Measurements from ENCODE around the gene TRIM32.

TRIM32 gene

DNA sequence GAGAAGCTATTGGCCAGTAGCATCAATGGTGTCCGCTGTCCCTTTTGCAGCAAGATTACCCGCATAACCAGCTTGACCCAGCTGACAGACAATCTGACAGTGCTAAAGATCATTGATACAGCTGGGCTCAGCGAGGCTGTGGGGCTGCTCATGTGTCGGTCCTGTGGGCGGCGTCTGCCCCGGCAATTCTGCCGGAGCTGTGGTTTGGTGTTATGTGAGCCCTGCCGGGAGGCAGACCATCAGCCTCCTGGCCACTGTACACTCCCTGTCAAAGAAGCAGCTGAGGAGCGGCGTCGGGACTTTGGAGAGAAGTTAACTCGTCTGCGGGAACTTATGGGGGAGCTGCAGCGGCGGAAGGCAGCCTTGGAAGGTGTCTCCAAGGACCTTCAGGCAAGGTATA is 10.8 kb downstream of the TRIM32 start:
- no peak for ATAC-seq
- TF ChIP-seq RARB (CRISPR knock-in tag; IDR thresholded peaks at IDR 0.05): no peak
- TF ChIP-seq, protein P1, sequence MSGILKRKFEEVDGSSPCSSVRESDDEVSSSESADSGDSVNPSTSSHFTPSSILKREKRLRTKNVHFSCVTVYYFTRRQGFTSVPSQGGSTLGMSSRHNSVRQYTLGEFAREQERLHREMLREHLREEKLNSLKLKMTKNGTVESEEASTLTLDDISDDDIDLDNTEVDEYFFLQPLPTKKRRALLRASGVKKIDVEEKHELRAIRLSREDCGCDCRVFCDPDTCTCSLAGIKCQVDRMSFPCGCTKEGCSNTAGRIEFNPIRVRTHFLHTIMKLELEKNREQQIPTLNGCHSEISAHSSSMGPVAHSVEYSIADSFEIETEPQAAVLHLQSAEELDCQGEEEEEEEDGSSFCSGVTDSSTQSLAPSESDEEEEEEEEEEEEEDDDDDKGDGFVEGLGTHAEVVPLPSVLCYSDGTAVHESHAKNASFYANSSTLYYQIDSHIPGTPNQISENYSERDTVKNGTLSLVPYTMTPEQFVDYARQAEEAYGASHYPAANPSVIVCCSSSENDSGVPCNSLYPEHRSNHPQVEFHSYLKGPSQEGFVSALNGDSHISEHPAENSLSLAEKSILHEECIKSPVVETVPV (CRISPR knock-in tag; IDR thresholded peaks at IDR 0.05): no peak
- TF ChIP-seq TCF4 (CRISPR knock-in tag; IDR thresholded peaks at IDR 0.05; ENCODE audit: borderline replicate concordance): no peak
- no peak for TF ChIP-seq BACH2 (CRISPR knock-in tag; IDR thresholded peaks at IDR 0.05; ENCODE audit: borderline replicate concordance)
- TF ChIP-seq ZNF8 (CRISPR knock-in tag; IDR thresholded peaks at IDR 0.05): no peak
- TF ChIP-seq ZNF70 (CRISPR knock-in tag; IDR thresholded peaks at IDR 0.05): no peak
- no peak for TF ChIP-seq GLIS3 (CRISPR knock-in tag; IDR thresholded peaks at IDR 0.05)
- no peak for TF ChIP-seq ARNTL (CRISPR knock-in tag; IDR thresholded peaks at IDR 0.05; ENCODE audit: borderline replicate concordance, low read depth)
- TF ChIP-seq ISL1 (CRISPR knock-in tag; IDR thresholded peaks at IDR 0.05): no peak
- no peak for TF ChIP-seq OSR1 (CRISPR knock-in tag; IDR thresholded peaks at IDR 0.05)
- no peak for TF ChIP-seq ZFP30 (CRISPR knock-in tag; IDR thresholded peaks at IDR 0.05)
- TF ChIP-seq TOX (CRISPR knock-in tag; IDR thresholded peaks at IDR 0.05; ENCODE audit: borderline replicate concordance): no peak
- TF ChIP-seq PPARA (CRISPR knock-in tag; IDR thresholded peaks at IDR 0.05; ENCODE audit: borderline replicate concordance): no peak
- no peak for TF ChIP-seq ZC3H10 (CRISPR knock-in tag; IDR thresholded peaks at IDR 0.05)
- no peak for TF ChIP-seq CSDC2 (CRISPR knock-in tag; IDR thresholded peaks at IDR 0.05)
- TF ChIP-seq, protein P2, sequence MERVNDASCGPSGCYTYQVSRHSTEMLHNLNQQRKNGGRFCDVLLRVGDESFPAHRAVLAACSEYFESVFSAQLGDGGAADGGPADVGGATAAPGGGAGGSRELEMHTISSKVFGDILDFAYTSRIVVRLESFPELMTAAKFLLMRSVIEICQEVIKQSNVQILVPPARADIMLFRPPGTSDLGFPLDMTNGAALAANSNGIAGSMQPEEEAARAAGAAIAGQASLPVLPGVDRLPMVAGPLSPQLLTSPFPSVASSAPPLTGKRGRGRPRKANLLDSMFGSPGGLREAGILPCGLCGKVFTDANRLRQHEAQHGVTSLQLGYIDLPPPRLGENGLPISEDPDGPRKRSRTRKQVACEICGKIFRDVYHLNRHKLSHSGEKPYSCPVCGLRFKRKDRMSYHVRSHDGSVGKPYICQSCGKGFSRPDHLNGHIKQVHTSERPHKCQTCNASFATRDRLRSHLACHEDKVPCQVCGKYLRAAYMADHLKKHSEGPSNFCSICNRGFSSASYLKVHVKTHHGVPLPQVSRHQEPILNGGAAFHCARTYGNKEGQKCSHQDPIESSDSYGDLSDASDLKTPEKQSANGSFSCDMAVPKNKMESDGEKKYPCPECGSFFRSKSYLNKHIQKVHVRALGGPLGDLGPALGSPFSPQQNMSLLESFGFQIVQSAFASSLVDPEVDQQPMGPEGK (CRISPR knock-in tag; IDR thresholded peaks at IDR 0.05; ENCODE audit: borderline replicate concordance): no peak
- TF ChIP-seq, protein P3, sequence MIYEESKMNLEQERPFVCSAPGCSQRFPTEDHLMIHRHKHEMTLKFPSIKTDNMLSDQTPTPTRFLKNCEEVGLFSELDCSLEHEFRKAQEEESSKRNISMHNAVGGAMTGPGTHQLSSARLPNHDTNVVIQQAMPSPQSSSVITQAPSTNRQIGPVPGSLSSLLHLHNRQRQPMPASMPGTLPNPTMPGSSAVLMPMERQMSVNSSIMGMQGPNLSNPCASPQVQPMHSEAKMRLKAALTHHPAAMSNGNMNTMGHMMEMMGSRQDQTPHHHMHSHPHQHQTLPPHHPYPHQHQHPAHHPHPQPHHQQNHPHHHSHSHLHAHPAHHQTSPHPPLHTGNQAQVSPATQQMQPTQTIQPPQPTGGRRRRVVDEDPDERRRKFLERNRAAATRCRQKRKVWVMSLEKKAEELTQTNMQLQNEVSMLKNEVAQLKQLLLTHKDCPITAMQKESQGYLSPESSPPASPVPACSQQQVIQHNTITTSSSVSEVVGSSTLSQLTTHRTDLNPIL (CRISPR knock-in tag; IDR thresholded peaks at IDR 0.05; ENCODE audit: low read depth): no peak

DNA sequence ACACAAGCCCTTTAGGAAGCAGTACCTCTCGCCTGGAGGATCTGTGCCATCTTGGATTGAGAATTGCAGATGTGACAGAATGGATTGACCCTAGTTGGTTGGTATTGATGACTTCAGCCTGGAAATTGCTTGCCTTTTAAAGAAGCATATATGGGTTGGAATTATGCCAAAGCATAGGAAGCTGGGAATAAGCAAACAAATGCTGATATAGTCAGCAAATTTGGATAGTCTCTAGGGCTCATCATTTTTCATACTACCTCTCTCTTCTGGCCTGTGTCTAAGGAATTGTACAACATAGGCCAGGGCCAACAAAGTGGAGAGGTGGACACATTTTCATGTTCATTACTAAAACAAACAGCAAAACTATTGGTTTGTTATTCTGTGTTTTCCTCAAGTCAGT is 13.2 kb downstream of the TRIM32 start:
- no peak for ATAC-seq
- no peak for TF ChIP-seq TOX (CRISPR knock-in tag; IDR thresholded peaks at IDR 0.05; ENCODE audit: borderline replicate concordance)
- TF ChIP-seq, protein P2 (CRISPR knock-in tag; IDR thresholded peaks at IDR 0.05; ENCODE audit: borderline replicate concordance): no peak
- no peak for TF ChIP-seq ZC3H10 (CRISPR knock-in tag; IDR thresholded peaks at IDR 0.05)
- TF ChIP-seq, protein P1 (CRISPR knock-in tag; IDR thresholded peaks at IDR 0.05): no peak
- TF ChIP-seq, protein P4, sequence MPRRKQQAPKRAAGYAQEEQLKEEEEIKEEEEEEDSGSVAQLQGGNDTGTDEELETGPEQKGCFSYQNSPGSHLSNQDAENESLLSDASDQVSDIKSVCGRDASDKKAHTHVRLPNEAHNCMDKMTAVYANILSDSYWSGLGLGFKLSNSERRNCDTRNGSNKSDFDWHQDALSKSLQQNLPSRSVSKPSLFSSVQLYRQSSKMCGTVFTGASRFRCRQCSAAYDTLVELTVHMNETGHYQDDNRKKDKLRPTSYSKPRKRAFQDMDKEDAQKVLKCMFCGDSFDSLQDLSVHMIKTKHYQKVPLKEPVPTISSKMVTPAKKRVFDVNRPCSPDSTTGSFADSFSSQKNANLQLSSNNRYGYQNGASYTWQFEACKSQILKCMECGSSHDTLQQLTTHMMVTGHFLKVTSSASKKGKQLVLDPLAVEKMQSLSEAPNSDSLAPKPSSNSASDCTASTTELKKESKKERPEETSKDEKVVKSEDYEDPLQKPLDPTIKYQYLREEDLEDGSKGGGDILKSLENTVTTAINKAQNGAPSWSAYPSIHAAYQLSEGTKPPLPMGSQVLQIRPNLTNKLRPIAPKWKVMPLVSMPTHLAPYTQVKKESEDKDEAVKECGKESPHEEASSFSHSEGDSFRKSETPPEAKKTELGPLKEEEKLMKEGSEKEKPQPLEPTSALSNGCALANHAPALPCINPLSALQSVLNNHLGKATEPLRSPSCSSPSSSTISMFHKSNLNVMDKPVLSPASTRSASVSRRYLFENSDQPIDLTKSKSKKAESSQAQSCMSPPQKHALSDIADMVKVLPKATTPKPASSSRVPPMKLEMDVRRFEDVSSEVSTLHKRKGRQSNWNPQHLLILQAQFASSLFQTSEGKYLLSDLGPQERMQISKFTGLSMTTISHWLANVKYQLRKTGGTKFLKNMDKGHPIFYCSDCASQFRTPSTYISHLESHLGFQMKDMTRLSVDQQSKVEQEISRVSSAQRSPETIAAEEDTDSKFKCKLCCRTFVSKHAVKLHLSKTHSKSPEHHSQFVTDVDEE (CRISPR knock-in tag; IDR thresholded peaks at IDR 0.05): no peak
- TF ChIP-seq ISL1 (CRISPR knock-in tag; IDR thresholded peaks at IDR 0.05): no peak
- TF ChIP-seq BACH2 (CRISPR knock-in tag; IDR thresholded peaks at IDR 0.05; ENCODE audit: borderline replicate concordance): no peak
- TF ChIP-seq, protein P3 (CRISPR knock-in tag; IDR thresholded peaks at IDR 0.05; ENCODE audit: low read depth): no peak
- TF ChIP-seq ZNF565 (CRISPR knock-in tag; conservative IDR thresholded peaks at IDR 0.05; ENCODE audit: low read depth): no peak
- TF ChIP-seq TCF4 (CRISPR knock-in tag; IDR thresholded peaks at IDR 0.05; ENCODE audit: borderline replicate concordance): no peak
- no peak for TF ChIP-seq GLIS3 (CRISPR knock-in tag; IDR thresholded peaks at IDR 0.05)
- TF ChIP-seq, protein P5, sequence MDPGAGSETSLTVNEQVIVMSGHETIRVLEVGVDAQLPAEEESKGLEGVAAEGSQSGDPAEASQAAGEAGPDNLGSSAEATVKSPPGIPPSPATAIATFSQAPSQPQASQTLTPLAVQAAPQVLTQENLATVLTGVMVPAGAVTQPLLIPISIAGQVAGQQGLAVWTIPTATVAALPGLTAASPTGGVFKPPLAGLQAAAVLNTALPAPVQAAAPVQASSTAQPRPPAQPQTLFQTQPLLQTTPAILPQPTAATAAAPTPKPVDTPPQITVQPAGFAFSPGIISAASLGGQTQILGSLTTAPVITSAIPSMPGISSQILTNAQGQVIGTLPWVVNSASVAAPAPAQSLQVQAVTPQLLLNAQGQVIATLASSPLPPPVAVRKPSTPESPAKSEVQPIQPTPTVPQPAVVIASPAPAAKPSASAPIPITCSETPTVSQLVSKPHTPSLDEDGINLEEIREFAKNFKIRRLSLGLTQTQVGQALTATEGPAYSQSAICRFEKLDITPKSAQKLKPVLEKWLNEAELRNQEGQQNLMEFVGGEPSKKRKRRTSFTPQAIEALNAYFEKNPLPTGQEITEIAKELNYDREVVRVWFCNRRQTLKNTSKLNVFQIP (CRISPR knock-in tag; IDR thresholded peaks at IDR 0.05; ENCODE audit: borderline replicate concordance, low read depth): no peak
- TF ChIP-seq RARB (CRISPR knock-in tag; IDR thresholded peaks at IDR 0.05): no peak
- no peak for TF ChIP-seq SNAI2 (CRISPR knock-in tag; IDR thresholded peaks at IDR 0.05)
- no peak for TF ChIP-seq ZFP3 (CRISPR knock-in tag; IDR thresholded peaks at IDR 0.05)

Data from SK-N-SH treated with all-trans-retinoic acid at 6 μM for 48 hours (cell line).